Pancreas (tissue), 10 donors: ENCODE measurements around the gene SLC24A3. TPM values are rescaled to one million over a fixed set of nuclear protein-coding genes. Genes with fewer than 3 reads are reported as not detected.

Experiments used
- ATAC-seq, 4 donors: fragments of 200-7000 bp; cut with Tn5 transposase; one replicate each; pipeline versions ENCODE4 v1.8.0 to v1.9.1; 2020; ENCODE audit warnings: mild to moderate bottlenecking in 4 of 4, moderate library complexity in 4 of 4
- DNase-seq, 6 donors: peaks; one replicate each; pipeline ENCODE4 v3.0.0-alpha.2; 2020
- FAIRE-seq: peaks from 2 replicates; lab custom pipeline; 2012; peaks lifted over from hg19 to GRCh38; lab: Jason Lieb, UNC
- H3K27ac ChIP-seq, 4 donors: fragments of 200-600 bp; sonication (generic); 1 replicate in 3 of 4; 2 replicates in 1 of 4; pipeline versions ENCODE4 v1.5.0 to v1.8.0; 2020
- H3K27me3 ChIP-seq, 4 donors: fragments of 200-600 bp; one replicate each; pipeline ENCODE4 v1.8.0; 2021
- H3K36me3 ChIP-seq, 3 donors: fragments of 200-600 bp; sonication (generic) in 1 of 3; one replicate each; pipeline versions ENCODE4 v1.5.0 to v1.8.0; 2020 to 2021
- H3K4me1 ChIP-seq, 3 donors: fragments of 200-600 bp; one replicate each; pipeline ENCODE4 v1.8.0; 2021
- H3K4me3 ChIP-seq, 4 donors: fragments of 200-600 bp; sonication (generic) in 2 of 4; one replicate each; pipeline versions ENCODE4 v1.5.0 to v1.8.0; 2020 to 2021
- H3K9me3 ChIP-seq, 4 donors: fragments of 200-600 bp; one replicate each; pipeline ENCODE4 v1.8.0; 2021
- WGBS, 2 donors: extraction: QIAGEN DNeasy Blood & Tissue Kit; methylation state at CpG; one replicate each; pipeline ENCODE4 v1.1.7; 2013; 5-methylcytosine and 5-hydroxymethylcytosine counted together
- intact Hi-C, 3 donors: fragments of 100-400 bp; cut with DNase I; formaldehyde crosslinking; loops; one replicate each; pipeline versions ENCODE4 v1.11.1 to v1.14.2; 2022
- polyA plus RNA-seq, 2 donors: library from polyadenylated mRNA; stranded (reverse); fragments of 200-250 nt; gene quantifications; one replicate each; pipeline ENCODE4 v1.2.3, GENCODE V29; 2013
- total RNA-seq, 6 donors: library from RNA; stranded (reverse); fragmentation: NEBNext Ultra II Directional in 4 of 6; extraction: Animal tissue kit (Norgen Biotek cat#: 25700) in 4 of 6; gene quantifications; one replicate each; pipeline versions ENCODE4 v1.2.1 to v1.2.4, GENCODE V29; 2021 to 2023
- TF ChIP-seq, protein P1 (sequence below), 4 donors: fragments of 200-600 bp; sonication (generic) in 3 of 4; IDR thresholded peaks; one replicate each; pipeline versions ENCODE4 v1.5.0 to v1.8.0; 2021; ENCODE audit warnings: antibody characterized with exemption in 4 of 4
- donor health status: healthy with polysubstance abuse.
- donor health status: DM: no; HTN: no; CAD: no; lungs with moderate emphysema.
- donor health status: DM: no; HTN: no; CAD: no.
- donor health status: control.
- donor health status: control.
- donor health status: Bipolar disorder and iron deficiency.
- donor health status: DM: yes; HTN: yes; CAD: no.
- donor health status: DM: no; HTN: no; CAD: no.
- donor health status: DM: no; HTN: no; CAD: no.
- donor health status: DM: yes; HTN: yes; CAD: no.

Gene SLC24A3
- total and polyA plus RNA-seq, 8 donors: 0.28 to 0.87 (median 0.49) TPM

DNA sequence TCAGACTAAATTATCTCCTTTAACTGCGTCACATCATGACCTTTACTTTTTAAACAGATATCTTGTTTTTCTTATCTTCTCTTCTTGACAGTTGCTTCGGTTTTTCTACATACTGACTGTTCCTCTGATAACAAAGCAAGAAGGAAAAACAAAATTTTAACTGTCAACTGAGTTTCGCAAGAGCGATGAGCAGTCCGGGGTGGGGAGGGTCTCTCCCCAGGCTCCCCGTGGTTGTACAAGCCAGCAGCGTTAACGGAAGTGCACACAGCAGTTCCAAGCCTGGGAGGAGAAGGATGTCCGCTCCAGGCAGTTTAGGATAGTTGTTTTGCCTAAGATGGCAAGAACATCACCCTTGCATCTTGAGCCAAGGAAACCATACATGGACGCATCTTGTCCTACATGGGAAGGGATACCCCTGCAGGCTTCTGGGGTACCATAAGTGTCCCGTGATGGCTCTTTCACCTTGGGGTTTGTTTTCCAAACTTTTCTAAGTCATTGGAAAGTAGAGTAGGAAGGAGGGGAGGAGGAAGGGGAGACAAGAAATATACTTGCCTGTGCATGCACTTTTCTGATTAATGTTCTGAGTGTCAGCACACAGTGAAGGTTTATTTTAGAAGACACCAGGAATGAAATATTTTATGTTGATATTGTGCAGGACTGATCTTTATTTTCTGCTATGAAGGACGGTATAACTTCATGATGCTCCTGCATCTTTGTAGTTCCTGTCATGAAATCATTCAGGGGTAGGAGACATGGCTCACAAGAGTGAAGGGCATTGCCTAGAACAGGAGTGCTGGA is 20.8 kb downstream of the SLC24A3 start:
- Histone ChIP-seq H3K27me3 (peaks cover 0 to 5% (median 0%) of the 10 kb centered on the region in 4 donors), H3K27ac (no peak overlapping the region), H3K4me1 (no peaks in the 10 kb centered on the region), H3K9me3 (no peaks in the 10 kb centered on the region), H3K36me3 (no peaks in the 10 kb centered on the region), H3K4me3 (no peak overlapping the region)
- FAIRE-seq (no peak), ATAC-seq (peak in 1 of 4 donors; percentile 40), DNase-seq (no peak)
- intact Hi-C loops: no loop called here
- TF ChIP-seq, protein P1, sequence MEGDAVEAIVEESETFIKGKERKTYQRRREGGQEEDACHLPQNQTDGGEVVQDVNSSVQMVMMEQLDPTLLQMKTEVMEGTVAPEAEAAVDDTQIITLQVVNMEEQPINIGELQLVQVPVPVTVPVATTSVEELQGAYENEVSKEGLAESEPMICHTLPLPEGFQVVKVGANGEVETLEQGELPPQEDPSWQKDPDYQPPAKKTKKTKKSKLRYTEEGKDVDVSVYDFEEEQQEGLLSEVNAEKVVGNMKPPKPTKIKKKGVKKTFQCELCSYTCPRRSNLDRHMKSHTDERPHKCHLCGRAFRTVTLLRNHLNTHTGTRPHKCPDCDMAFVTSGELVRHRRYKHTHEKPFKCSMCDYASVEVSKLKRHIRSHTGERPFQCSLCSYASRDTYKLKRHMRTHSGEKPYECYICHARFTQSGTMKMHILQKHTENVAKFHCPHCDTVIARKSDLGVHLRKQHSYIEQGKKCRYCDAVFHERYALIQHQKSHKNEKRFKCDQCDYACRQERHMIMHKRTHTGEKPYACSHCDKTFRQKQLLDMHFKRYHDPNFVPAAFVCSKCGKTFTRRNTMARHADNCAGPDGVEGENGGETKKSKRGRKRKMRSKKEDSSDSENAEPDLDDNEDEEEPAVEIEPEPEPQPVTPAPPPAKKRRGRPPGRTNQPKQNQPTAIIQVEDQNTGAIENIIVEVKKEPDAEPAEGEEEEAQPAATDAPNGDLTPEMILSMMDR (IDR thresholded peaks at IDR 0.05): no peak
- 43 to 58% methylated on average over 12 of the region's 12 CpGs for WGBS, 2 donors

DNA sequence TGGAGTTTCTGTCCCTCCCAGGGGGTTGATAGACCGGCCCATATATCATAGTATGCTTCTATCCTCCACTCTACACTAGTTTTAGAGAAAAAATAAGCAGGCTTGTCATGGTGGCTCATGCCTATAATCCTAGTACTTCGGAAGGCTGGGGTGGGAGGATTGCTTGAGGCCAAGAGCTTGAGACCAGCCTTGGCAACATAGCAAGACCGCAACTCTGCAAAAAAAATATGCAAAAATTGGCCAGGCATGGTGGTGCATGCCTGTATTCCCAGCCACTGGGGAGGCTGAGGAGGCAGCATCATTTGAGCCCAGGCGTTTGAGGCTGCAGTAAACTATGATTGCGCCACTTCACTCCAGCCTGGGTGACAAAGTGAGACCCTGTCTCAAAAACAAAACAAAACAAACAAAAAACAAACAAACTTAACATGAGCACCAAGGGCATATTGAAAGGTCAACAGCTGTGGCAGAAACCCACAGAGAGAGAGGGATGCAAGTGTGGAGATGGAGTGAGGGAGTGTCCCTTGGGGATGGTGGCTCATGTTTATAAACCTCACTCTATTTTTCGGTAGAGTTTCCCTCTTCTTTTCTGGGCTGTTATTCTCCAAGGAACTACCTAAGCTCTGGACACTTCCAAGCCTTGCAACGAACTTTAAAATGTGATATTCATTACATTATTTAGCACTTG is 24.1 kb downstream of the SLC24A3 start:
- ATAC-seq (no peak), DNase-seq (no peak), FAIRE-seq (no peak)
- TF ChIP-seq, protein P1 (IDR thresholded peaks at IDR 0.05): no peak
- 65 to 75% methylated on average over 7 of the region's 7 CpGs for WGBS, 2 donors
- Histone ChIP-seq H3K27me3 (peaks cover 0 to 5% (median 0%) of the 10 kb centered on the region in 4 donors), H3K4me1 (no peaks in the 10 kb centered on the region), H3K9me3 (no peaks in the 10 kb centered on the region), H3K36me3 (no peaks in the 10 kb centered on the region), H3K27ac (no peak overlapping the region), H3K4me3 (no peak overlapping the region)
- intact Hi-C loops: no loop called here

DNA sequence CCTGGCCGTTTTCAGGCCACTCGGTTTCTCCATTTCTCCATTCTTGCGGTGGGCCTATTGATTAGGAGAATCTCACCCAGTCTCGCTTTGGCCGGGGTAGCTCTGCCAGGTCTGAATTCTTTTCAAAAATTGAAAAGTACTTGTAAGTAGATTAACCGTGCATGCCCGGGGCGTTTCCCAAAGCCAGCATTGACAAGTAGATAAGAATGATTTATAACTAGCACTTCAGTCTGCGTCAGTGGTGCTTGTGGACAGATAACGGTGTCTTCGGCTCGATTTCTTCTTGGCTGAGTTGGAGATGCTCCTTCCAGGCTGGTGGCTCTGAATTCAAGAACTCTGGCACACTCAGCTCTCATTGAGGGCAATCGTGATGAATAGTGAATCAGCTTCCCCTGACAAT is 29.0 kb downstream of the SLC24A3 start:
- Histone ChIP-seq H3K27ac (no peak overlapping the region), H3K4me3 (no peak overlapping the region), H3K4me1 (no peaks in the 10 kb centered on the region), H3K27me3 (peaks cover 0 to 7% (median 0%) of the 10 kb centered on the region in 4 donors), H3K36me3 (no peaks in the 10 kb centered on the region), H3K9me3 (no peaks in the 10 kb centered on the region)
- FAIRE-seq (no peak), ATAC-seq (no peak), DNase-seq (no peak)
- TF ChIP-seq, protein P1 (IDR thresholded peaks at IDR 0.05): no peak
- 41 to 42% methylated on average over 13 of the region's 13 CpGs for WGBS, 2 donors
- intact Hi-C loops: no loop called here

DNA sequence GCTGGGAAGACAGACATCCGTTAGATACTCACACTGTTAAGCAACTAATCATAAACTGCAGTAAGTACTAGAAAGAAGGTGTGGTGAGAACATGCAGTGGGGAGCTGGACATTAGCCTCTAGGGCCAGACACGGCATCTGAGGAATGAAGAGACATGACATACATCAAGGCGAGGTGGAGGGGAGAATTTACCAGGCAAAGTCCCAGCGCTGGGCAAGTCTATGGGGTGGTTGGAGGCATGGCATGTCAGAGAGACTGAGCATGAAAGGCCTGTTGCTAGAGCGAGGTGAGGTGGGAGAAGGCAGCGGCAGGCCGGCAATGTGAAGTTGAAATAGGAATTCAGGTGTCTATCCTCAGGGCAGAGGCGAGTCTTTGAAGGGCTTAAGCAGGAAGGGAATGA is 31.8 kb downstream of the SLC24A3 start:
- intact Hi-C loops: no loop called here
- TF ChIP-seq, protein P1 (IDR thresholded peaks at IDR 0.05): no peak
- Histone ChIP-seq H3K4me3 (no peak overlapping the region), H3K27me3 (peaks cover 0 to 7% (median 0%) of the 10 kb centered on the region in 4 donors), H3K36me3 (no peaks in the 10 kb centered on the region), H3K9me3 (no peaks in the 10 kb centered on the region), H3K27ac (no peak overlapping the region), H3K4me1 (no peaks in the 10 kb centered on the region)
- DNase-seq (no peak), FAIRE-seq (no peak), ATAC-seq (no peak)
- 63 to 69% methylated on average over 8 of the region's 8 CpGs for WGBS, 2 donors
